EL (cell line): ENCODE results near the gene SF3B1.
"Not testable (repeated sequence)": the region's sequence is repeated elsewhere in the genome, so short reads cannot be mapped to it uniquely, and the experiment has no call there.

Source experiments
- DNase-seq: peaks from one replicate; pipeline ENCODE4 v3.0.0-alpha.2; 2016

The SF3B1 gene, protein sequence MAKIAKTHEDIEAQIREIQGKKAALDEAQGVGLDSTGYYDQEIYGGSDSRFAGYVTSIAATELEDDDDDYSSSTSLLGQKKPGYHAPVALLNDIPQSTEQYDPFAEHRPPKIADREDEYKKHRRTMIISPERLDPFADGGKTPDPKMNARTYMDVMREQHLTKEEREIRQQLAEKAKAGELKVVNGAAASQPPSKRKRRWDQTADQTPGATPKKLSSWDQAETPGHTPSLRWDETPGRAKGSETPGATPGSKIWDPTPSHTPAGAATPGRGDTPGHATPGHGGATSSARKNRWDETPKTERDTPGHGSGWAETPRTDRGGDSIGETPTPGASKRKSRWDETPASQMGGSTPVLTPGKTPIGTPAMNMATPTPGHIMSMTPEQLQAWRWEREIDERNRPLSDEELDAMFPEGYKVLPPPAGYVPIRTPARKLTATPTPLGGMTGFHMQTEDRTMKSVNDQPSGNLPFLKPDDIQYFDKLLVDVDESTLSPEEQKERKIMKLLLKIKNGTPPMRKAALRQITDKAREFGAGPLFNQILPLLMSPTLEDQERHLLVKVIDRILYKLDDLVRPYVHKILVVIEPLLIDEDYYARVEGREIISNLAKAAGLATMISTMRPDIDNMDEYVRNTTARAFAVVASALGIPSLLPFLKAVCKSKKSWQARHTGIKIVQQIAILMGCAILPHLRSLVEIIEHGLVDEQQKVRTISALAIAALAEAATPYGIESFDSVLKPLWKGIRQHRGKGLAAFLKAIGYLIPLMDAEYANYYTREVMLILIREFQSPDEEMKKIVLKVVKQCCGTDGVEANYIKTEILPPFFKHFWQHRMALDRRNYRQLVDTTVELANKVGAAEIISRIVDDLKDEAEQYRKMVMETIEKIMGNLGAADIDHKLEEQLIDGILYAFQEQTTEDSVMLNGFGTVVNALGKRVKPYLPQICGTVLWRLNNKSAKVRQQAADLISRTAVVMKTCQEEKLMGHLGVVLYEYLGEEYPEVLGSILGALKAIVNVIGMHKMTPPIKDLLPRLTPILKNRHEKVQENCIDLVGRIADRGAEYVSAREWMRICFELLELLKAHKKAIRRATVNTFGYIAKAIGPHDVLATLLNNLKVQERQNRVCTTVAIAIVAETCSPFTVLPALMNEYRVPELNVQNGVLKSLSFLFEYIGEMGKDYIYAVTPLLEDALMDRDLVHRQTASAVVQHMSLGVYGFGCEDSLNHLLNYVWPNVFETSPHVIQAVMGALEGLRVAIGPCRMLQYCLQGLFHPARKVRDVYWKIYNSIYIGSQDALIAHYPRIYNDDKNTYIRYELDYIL

DNA sequence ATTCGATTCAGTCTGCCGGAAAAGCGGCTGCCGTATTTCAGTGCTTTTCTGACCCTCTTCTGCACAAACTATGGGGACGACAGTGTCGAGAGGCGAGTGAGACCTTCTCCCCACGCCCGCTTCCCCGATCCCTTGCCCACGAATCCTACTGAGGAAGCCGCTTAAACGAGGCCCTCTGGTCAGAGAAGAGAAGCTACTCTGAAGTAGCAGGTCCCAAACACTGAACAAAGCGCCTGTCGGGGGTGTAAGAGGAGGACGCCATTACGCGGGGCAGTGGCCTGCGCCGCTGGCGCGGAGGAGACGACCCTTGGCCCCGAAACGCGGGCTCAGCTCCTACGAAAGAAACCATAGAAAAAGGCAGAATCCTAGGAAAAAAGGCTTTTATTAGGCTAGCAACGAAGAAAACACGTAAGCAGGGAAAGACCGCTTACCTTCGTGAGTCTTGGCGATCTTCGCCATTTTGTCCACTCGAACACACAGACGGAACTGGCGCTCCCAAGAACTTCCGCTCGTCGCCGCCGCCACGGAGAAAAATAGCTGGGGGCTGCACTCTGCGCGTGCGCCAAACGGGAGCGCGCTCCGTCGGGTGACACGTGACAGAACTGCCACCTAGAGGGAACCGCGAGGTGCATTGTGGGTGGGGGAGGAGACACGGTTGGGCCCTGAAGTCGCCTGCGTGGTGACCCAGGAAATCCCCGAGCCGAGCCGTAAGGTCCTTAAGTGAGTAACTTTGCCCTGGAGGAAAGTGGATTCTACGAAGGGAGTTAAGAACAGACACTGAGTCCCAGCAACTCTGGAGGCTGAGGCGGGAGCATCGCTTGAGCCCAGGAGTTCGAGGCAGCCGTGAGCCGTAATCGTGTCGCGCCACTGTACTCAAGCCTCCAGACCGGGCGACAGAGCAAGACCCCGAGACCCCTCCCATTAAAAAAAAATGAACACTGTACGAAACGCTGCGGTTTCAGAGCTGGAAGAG, at the start of gene SF3B1:
Gene SF3B1 (minus strand): TSS at position 488 of the 973 bp plus-strand sequence. CDS start 29 bp downstream, at position 459.
- peak; percentile 98 for DNase-seq

DNA sequence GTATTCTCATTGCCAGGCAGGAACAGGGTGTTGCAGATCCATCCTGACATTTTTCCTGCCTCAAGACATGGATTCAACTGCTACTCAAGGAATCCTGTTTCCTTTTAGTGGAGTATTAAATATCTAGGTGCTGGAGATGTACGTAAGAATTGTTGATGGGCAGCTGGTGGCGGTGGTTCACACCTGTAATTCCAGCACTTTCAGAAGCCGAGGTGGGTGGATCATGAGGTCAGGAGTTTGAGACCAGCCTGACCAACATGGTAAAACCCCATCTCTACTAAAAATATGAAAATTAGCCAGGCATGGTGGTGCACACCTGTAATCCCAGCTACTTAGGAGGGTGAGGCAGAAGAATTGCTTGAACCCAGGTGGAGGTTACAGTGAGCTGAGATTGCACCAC, 49.4 kb upstream of the SF3B1 start:
- DNase-seq = not testable (repeated sequence)

DNA sequence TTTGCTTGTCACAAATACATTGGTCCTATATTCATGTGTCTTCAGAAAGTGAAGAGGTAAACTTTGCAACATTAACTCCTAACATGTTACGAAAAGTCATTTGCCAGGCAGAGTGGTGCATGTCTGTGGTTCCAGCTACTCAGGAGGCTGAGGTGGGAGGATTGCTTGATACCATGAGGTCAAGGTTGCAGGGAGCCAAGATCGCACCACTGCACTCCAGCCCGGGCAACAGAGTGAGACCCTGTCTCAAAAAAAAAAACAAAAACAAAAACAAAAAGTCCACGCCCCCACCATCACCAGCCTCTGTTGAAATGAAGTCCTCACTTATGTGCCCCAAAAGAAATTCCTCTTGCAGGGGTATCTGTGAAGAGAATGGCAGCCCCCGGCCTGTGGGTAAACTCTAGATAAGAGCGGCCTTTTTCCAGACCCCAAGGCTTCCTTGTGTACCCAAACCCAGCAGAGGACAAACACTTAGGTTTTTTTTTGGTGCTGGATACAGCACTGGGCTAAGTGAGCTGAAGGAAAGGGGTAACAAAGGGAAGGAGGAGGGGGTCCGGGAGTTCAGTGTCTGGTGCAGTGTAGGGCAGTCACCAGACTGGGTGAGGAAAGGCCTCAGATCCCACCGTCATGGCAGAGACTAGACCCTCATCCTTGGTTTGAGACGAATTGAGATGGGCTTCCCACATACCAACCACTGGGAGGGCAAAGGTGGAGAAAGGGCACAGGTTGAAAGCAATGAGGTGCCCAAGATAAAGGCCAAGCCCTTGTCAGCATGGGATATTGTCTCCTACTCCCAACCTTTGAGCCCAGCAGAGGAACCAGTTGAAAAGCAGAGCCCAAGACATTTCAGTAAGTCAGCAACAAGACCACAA, 45.6 kb upstream of the SF3B1 start:
- no peak for DNase-seq

DNA sequence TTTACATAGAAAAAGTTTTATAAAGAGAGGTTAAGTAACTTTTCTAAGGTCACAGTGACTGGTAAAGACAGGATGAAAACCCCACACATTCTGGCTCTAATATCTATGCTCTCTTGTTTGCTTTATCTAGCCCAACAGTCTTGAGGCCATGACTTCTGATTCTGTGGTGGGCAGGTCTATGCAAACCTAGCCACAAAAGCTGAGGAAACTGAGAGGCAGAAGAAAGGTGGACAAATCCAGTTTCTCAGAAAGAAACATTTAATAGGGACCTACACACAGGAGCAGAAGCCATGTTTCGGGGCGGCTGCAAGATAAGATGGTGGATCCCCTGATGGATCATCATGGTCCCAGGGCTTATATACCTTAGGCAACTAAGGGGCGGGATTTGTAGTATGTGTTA, 43.0 kb upstream of the SF3B1 start:
- DNase-seq = no peak

DNA sequence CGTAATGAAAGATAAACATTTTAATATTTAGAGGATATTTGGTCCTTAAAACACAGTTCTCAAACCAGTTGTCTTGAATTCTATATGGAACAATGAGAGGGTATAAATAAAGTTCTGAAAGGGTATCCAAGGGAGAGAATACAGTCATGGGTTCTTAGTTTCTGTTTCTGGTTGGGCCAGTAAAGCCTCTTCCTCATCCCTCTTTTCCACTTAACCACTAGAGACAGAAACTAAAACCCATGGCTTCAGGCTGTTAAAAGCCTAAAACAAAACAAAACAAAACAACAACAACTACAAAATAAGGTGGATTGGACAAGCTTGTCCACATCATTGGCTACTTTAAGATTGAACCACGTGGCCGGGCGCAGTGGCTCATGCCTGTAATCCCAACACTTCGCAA, 37.3 kb upstream of the SF3B1 start:
- no peak for DNase-seq

DNA sequence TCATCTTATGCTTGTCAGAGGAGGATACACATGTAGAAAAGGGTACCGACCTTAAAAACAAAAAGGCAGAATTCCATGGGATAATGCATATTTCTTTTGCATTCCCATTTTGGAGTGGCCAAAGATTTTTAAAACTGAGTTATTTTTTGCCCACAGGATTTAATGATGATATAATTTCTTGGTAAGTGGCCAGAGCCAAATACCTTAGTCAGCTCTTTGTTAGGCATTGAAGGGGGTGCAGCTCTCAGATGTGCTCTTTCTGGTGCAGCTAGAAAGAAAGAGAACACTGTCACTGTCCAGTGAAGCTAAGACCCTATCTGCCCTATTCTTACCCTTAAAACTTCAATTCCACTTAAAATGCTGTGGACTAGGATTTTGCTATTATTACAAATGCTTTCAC, 29.3 kb upstream of the SF3B1 start:
- DNase-seq = peak; percentile 37

DNA sequence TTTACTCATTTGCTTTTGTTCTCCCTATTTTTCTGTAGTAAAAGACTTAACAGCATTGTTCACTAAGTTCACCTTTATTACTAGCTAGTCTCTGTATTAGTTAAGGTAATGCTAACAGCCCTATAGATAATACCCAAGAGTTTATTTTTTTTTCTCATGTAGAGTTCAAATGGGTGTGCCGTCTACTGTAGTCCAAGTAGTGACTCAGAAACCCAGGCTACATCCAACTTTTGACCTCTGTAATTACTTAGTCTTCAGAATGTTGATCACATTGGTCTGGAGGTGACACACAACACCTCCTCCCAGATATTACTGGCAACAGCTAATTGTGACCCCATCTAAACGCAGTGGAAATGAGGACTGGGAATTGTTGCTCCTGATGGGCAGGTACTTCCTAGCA, 26.2 kb upstream of the SF3B1 start:
- no peak for DNase-seq

DNA sequence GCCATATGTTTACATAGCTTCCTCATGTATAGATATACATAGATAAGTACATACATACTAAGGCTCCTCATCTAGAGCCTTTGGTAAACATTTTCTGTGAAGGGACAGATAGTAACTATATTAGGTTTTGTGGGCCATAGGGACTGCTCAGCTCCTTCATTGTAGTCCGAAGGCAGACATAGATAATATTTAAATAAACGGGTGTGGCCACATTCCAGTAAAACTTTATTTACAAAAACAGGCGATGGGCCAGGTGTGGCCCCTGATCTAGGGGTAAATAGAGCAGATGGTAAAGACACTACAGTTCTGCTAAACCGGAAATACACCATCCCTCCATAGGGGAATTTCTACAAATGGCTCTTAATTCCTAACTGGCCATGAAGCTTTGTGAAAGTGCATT, 25.8 kb upstream of the SF3B1 start:
- DNase-seq = no peak

DNA sequence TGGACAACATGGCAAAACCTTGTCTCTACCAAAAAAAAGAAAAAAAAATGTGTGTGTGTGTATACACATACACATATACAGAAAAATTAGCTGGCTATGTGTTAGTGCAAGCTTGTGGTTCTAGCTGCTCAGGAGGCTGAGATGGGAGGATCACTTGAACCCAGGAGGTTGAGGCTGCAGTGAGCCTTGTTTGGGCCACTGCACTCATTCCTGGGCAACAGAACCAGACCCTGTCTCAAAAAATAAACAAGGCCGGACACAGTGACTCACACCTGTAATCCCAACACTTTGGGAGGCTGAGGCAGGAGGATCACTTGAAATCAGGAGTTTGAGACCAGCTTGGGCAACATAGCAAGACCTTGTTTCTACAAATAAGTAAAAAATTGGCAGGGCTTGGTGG, 20.6 kb upstream of the SF3B1 start:
- no peak for DNase-seq

DNA sequence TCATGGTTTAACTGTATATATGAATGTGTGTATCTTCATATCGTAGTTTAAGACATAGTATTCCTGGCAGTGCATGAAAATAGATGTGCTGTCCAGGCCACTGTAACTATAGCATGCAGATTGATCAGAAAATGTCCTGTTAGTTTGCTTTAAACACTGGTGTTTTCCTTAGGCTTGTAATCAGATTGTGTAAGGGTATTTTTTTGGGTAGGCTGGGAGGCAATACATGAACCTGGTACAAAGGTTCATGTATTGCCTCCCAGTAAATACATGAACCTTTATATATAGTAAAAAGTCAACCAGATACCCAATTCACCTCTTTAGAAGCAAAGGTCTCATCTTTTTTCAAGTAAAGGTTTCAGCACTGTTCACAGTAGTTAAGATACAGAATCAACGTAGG, 20.1 kb upstream of the SF3B1 start:
- DNase-seq = no peak

DNA sequence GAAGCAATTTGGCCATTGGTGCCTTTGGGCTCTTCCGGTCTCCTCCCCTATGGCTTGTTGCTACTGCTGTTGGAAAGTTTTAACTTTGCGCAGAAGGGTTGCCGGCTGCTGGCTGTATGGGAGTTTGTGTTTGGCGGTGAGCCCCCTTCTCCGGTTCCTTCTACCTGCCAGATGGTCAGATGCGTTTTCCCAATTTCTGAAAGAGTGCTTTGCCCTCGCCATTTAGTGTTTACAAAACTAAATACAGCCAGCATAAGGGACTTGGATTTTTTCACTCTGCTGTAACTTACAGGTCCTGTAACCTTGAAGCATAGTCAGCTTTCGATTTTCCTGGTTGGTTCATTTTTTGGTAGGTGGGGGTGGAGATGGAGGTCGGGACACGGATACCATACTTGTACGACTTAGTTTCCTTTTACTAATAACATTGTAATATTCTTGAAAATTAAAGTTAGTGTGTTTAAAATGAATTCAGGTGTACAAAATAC, 19.1 kb upstream of the SF3B1 start:
- DNase-seq = no peak

DNA sequence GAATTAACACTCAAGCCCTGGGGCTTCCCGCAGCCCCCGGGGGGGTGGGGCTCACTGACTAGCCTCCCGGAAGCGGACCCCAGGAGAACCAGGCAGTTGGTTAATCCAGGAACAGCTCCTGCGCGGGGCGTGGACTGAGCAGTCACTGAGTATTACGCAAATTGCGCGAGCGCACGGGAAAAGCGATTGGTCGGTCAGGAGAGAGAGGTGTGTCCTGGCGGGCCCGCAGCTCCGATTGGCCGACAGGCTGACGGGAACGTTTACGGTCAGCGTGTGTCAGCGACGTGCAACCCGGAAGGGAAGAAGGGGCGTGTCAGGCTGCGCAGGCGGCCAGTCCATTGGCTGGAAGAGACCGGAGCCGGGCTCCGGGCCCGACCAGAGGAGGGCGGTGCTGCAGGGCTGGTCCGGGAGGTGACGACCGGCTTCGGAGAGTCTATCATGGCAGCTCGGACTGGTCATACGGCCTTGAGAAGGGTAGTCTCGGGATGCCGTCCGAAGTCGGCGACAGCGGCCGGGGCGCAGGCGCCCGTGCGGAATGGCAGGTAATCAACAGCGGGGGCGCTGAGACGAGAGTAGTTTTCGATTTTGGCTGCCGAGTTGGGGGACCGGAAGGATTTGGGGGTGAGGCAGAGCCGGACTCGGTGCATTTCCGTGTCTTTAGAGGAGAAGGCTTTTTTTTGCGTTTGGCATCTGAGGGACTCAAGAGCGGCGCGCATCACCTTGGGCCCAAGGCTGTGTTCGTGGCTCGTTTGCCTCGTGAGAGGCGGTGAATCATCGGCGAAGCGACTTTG, 18.5 kb upstream of the SF3B1 start, which contains the start of gene COQ10B:
Gene COQ10B (plus strand): TSS at position 430 of the 791 bp plus-strand sequence. CDS start 9 bp downstream, at position 439.
- peak; percentile 100 for DNase-seq

DNA sequence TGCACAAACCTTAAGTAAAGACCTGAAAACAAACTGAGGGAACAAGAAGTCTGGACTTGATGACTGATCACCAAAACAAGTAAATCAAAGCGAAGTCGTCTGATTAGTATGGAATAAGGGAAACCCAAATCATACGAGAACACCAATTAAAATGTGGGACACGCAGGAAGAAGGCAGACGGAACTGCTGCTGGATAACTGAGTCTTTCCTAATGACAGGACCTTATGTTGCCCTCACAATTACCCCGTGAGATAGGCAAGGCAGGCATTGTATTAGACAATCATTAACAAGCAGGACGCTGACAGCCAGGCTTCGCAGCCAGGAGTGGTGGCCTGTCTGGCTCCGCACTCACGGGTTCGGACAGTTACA, 17.9 kb upstream of the SF3B1 start:
- no peak for DNase-seq

DNA sequence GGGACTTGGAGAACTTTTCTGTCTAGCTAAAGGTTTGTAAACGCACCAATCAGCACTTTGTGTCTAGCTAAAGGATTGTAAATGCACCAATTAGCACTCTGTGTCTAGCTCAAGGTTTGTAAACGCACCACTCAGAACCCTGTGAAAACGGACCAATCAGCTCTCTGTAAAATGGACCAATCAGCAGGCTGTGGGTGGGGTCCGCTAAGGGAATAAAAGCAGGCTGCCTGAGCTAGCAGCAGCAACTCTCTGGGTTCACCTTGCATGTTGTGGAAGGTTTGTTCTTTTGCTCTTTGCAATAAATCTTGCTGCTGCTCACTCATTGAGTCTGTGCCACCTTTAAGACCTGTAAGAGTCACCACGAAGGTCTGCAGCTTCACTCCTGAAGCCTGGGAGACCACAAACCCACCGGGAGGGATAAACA, 16.1 kb upstream of the SF3B1 start:
- not testable (repeated sequence) for DNase-seq

DNA sequence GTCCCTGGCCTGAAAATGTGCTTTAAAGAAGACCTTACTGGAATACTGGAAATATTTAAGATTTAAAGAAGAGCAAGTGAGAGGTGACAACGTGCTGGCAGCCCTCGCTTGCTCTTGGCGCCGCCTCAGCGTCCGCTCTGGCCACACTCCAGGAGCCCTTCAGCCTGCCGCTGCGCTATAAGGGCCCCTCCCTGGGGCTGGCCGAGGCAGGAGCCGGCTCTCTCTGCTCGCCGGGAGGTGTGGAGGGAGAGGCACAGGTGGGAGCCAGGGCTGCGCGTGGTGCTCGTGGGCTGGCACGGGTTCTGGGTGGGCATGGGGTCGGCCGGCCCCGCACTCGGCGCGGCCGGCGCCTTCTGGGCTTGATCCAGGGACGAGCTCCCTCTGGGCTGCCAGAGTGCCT, 15.6 kb upstream of the SF3B1 start:
- DNase-seq = no peak

DNA sequence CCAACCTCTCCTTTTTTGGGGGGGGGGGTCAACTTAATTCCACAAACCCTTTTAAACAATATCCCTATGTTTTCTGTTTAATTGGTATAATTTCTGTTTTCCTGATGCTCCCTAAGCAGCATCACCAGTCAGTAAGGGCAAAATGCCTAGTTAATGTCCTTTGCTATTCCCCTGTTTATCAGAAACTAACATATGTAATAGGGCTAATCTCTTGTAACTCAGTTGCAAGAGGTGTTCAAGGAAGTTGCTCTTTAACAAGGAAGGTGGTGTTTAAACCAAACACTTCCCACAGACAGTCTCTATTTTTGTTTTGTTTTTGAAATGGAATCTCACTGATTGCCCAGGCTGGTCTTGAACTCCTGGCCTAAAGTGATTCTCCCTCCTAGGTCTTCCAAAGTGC, 12.0 kb upstream of the SF3B1 start:
- no peak for DNase-seq

DNA sequence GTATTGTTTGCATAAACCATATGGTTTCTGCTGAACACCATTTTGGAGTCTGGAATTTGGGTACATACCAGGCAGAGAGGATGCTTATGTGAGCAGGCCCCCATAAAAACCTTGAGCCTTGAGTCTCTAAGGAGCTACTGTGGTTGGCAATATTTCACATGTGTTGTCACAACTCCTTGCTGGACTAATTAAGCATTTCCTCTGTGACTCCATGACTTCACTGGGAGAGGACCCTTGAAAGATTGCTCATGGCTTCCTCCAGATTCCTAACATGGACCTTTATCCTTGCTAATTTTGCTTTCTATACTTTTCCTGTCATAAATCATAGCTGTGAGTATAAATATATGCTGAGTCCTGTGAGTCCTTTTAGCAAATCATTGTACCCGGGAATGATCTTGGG, 10.9 kb upstream of the SF3B1 start:
- DNase-seq = peak; percentile 31

DNA sequence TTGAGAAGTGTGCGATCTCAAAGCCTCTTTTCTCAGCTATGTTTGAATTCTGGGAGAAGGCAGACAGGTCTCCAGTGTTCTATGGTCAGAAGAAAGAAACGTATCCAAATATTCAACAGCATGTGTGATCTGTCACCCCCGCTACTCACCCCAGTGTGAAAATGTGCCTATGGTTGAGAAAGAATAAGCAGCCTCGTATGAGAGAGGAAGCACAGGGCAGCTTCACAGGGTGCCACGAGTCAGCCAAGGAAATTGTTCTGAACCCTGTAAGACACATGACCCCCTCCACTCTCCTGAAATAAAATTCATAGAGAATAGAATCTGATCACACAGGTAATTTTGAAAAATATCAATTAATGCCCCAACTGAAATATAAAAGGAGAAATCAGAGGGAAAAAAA, 8.0 kb upstream of the SF3B1 start:
- DNase-seq = no peak

DNA sequence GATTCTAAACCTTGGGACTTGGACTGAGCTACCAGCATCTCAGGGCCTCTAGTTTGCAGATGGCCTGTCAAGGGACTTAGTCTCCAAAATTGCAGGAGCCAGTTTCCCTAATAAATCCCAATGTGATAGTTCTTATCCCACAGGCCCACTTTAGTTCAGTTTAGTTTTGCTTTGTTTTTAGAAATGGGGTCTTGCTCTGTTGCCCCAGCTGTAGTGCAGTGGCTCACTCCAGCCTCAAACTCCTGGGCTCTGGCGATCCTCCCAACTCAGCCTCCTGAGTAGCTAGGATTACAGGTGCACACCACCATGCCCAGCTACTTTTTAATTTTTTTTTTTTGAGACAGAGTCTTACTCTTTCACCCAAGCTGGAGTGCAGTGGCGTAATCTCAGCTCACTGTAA, 2.6 kb upstream of the SF3B1 start:
- no peak for DNase-seq
